Measurements from ENCODE around the gene RPL6.
"Not testable (repeated sequence)": the region's sequence is repeated elsewhere in the genome, so short reads cannot be mapped to it uniquely, and the experiment has no call there.

Gene RPL6

DNA sequence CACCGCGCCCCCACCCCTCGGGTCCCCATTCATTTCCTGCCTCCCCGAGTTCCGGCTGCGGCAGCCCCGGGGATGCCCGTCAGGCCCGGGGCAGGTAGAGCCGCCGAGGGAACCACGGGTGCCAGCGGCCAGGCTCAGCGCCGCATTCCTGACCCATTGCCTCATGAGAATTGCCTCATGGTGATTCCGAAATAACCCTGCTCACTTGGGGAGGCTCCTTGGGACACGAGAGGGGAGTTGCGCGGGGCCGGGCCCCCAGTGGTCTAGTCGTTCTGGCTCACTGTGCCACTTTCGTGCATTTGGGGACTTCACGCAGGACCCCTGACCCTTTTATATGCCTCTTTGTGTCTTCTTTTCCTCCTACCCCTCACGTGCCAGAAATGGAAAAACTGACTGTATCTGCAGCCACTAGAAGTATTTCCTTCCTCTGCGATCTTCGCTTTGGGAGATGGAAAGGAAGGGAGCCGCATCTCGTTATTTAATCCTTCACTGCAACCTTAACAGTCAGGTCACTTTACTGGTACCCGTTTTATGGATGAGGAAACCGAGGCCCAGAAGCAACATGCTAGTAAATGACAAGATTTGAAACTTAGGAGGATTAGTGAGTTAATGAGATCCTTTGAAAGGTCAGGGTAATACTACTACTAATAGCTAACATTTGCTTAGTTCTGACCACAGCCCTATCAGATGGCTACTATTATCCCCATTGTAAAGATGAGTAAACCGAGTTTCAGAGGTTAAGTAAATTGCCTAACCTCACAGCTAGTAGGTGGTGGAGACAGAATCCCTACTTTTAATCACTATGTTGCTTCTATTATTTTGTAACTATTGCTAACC lies 10.1 kb upstream of the RPL6 start:
- peak in 1 of 4 experiments; percentile 13 for DNase-seq (ENCODE audit: low read depth in 4 of 4, low spot score in 1 of 4)

DNA sequence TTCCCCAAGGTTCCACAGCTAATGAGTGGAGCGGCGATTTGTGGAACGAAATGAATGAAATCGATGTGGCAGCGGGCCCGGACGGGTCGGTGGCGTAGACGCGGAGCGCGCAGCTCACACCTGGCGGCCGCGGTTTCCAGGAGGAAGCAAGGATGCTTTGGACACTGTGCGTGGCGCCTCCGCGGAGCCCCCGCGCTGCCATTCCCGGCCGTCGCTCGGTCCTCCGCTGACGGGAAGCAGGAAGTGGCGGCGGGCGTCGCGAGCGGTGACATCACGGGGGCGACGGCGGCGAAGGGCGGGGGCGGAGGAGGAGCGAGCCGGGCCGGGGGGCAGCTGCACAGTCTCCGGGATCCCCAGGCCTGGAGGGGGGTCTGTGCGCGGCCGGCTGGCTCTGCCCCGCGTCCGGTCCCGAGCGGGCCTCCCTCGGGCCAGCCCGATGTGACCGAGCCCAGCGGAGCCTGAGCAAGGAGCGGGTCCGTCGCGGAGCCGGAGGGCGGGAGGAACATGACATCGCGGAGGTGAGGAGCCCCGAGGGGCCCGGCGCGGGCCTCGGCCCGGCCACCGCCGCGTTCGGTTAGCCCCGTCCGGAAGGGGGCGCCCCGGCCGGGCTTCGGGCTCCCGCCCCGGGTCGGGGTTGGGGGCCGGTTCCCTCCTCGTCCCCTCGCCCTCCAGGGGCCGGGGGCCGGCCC lies 9.3 kb upstream of the RPL6 start, which contains the start of gene PTPN11:
Gene PTPN11, plus strand, starts transcription at position 340 of the 689 bp plus-strand sequence. Its CDS starts 165 bp downstream, at position 505.
- DNase-seq (ENCODE audit: low read depth in 4 of 4, low spot score in 1 of 4): peak; percentile 73 to 92 (median 86)

DNA sequence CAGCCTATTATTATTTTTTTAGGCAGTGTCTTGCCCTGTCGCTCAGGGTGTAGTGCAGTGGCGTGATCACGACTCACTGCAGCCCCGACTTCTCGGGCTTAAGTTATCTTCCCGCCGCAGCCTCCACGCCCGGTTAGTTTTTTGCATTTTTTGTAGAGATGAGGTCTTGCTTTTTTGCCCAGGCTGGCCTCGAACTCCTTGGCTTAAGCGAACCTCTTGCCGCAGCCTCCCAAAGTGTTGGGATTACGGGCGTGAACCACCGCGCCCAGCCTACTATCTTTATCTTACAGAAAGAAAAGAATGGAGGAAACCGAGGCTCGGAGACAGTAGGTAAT lies 8.8 kb upstream of the RPL6 start:
- DNase-seq (ENCODE audit: low read depth in 4 of 4, low spot score in 1 of 4): no peak

DNA sequence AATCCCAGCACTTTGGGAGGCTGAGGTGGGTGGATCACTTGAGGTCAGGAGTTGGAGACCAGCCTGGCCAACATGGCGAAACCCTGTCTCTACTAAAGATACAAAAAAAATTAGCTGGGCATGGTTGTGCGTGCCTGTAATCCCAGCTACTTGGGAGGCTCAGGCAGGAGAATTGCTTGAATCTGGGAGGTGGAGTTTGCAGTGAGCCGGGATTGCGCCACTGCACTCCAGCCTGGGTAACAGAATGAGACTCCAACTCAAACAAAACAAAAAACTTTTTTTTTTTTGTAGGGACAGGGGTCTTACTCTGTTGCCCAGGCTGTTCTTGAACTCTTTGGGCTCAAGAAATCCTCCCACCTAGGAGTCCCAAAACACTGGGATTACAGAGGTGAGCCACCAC lies 6.1 kb upstream of the RPL6 start:
- DNase-seq (ENCODE audit: low read depth in 4 of 4, low spot score in 1 of 4): not testable (repeated sequence)

DNA sequence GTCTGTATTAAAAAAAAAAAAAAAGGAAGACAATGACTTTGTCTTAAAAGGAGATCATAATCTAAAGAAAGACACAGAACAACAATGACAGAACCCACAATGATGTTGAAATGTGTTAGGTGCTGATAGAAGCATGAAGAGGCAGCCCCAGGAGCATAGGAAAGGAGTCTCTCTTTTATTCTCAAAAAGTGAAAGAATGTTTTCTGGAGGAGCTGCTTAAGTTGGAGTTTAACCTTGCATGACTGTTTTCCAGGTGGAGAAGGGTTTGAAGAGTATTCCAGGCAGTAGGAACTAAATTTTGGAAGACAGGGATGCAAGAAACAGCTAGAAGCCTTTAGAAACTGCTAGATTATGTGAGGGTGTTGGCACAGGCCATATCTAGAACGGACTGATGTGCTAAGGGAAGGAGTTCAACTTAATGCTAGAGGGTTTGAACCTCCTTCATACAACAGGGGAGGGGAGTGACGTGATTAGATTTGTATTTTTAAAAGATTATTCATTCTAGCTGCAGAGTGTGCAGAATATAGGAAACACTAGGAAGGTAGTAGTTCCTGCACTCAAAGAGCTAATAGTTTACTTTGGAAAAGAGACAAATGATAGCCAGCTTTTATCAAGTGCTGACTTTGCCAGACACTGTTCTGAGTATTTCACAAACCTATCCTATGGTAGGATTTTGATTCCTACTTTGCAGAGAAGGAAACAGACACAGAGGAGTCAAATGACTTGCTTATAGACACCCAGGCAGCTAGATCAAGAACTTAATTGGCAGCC lies 4.6 kb upstream of the RPL6 start:
- DNase-seq (ENCODE audit: low read depth in 4 of 4, low spot score in 1 of 4): no peak

DNA sequence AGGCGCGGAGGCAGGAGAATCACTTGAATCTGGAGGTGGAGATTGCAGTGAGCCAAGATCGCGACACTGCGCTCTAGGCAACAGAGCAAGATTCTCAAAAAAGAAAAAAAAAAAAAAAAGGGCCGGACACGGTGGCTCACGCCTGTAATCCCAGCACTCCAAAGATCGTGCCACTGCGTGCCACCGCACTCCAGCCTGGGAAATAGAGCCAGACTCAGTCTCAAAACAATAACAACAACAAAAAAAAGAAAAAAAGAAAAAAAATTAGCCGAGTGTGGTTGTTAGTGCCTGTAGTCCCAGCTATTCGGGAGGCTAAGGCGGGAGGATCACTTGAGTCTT lies 470 bp upstream of the RPL6 start:
- no peak for DNase-seq (ENCODE audit: low read depth in 4 of 4, low spot score in 1 of 4)

DNA sequence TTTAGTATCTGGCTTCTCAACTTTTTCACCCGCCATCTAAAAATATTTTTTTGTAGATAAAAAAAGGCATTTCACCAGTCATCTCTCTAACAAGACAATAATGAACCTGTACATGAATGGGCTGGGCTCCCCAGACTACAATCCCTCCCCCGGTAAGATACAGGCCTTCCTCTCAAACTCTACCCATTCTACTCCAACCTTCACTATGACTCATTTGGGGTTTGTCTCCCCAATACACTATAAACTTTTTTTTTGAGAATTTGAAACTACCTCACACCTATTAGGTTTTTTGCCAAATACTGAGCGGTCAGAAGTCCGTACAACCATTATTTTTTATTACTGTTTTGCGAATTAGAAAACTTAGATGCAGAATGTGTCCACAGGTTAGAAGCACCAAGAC lies 784 bp downstream of the RPL6 start:
- no peak for DNase-seq (ENCODE audit: low read depth in 4 of 4, low spot score in 1 of 4)

DNA sequence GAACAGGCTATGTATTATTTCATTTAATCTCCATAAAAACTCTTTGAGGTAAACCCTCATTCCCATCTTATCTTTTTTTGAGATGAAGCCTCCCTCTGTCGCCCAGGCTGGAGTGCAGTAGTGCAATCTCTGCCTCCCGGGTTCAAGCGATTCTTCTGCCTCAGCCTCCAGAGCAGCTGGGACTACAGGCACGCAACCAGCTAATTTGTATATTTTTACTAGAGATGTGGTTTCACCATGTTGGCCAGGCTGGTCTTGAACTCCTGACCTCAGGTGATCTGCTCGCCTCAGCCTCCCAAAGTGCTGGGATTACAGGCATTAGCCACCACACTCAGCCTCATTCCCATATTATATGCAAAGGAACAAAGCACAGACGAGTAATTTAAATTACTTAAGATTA lies 1.7 kb downstream of the RPL6 start:
- DNase-seq (ENCODE audit: low read depth in 4 of 4, low spot score in 1 of 4): not testable (repeated sequence)

DNA sequence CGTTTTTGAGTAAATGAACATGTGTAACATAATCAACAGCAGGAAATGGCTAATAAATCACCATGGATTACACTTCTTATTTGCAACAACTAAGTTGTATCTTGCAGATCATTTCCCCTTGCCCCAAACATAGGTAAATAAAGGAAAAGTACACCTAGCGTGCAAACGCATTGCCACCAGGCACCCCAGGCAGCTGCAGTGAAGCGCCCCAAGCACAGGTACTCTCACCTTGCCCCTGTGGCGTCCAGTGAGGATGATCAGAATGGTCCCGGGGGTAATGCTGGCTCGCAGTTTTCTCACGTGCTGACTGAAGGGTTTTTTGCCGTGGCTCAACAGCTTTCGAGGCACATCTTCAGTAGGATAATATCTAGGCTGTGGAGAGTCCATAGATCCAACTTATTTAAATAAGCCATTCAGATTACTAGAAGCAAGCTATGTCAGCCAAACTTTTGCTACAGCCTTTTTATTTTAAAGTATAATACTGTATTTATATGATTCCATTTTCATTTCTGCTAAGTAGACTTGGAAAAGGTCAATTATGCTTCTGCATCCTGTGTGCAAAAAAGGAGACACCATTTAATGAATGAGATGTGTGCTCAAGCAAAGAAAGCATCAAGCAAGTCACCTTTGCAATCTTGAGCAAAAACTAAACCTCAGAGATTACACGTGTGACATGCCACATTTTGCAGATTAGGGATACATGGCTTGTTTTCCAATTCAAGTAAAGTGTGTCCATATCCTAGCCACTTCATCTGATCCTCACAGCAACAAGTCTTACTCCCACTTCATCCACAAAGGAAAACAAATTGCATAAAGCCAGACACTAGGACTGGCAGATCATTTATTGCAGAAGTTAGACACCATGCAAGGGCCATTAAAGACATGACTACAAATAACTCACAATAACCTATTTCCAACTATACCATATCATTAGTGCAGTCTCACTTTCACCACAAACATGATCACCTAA lies 2.6 kb downstream of the RPL6 start:
- DNase-seq (ENCODE audit: low read depth in 4 of 4, low spot score in 1 of 4): no peak

DNA sequence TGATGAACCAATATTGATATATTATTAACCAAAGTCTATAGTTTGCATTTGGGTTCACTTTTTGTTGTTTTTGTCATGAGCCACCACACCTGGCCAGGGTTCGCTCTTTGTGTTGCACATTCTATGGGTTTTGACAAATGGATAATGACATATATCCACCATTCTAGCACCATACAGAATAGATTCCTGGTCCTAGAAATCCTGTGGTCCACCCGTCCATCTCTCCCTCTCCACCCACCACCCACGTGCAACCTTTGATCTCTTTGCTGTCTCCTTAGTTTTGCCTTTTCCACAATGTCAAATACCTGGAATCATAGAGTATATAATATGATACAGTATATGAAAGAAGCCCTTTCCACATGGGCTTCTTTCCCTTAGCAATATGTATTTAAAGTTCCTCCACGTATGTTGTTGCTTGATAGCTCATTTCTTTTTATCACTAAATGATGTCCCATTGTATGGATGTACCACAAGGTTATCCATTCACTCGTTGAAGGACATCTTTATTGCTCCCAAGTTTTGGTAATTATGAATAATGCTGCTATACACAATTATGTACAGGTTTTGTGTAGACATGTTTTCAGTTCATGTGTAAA lies 7.4 kb downstream of the RPL6 start:
- DNase-seq (ENCODE audit: low read depth in 4 of 4, low spot score in 1 of 4): no peak

DNA sequence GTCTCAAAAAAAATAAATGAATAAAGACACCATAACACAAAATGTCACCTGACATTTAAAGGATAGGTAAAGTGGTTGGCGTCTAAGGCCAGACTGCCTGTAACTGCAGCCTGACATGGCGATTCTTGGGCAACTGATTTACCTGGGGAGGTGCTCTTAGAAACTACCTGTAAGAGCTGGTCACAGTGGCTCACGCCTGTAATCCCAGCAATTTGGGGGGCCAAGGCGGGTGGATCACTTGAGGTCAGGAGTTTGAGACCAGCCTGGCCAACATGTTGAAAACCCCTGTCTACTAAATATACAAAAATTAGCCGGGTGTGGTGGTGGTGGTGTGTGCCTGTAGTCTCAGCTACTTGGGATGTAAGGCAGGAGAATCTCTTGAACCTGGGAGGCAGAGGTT lies 8.4 kb downstream of the RPL6 start:
- DNase-seq (ENCODE audit: low read depth in 4 of 4, low spot score in 1 of 4): no peak

DNA sequence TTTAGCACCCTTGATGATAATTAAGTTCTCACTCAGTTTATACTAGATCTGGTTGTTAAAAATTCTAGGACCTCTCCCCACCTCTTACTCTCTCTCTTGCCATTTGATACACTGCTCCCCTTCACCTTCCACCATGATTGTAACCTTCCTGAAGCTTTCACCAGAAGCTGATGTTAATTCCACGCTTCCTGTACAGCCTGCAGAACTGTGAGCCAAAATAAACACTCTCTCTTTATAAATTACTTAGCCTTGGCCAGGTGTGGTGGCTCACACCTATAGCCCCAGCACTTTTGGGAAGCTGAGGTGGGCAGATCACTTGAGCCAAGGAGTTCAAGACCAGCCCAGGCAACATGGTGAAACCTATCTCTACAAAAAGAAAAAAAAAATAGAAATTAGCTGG lies 16.1 kb downstream of the RPL6 start:
- no peak for DNase-seq (ENCODE audit: low read depth in 4 of 4, low spot score in 1 of 4)

DNA sequence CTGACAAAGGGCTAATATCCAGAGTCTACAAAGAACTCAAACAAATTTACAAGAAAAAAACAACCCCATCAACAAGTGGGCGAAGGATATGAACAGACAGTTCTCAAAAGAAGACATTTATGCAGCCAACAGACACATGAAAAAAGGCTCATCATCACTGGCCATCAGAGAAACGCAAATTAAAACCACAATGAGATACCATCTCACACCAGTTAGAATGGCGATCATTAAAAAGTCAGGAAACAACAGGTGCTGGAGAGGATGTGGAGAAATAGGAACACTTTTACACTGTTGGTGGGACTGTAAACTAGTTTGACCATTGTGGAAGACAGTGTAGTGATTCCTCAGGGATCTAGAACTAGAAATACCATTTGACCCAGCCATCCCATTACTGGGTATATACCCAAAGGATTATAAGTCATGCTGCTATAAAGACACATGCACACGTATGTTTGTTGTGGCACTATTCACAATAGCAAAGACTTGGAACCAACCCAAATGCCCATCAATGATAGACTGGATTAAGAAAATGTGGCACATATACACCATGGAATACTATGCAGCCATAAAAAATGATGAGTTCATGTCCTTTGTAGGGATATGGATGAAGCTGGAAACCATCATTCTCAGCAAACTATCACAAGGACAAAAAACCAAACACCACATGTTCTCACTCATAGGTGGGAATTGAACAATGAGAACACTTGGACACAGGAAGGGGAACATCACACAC lies 19.3 kb downstream of the RPL6 start:
- DNase-seq (ENCODE audit: low read depth in 4 of 4, low spot score in 1 of 4): not testable (repeated sequence)

DNA sequence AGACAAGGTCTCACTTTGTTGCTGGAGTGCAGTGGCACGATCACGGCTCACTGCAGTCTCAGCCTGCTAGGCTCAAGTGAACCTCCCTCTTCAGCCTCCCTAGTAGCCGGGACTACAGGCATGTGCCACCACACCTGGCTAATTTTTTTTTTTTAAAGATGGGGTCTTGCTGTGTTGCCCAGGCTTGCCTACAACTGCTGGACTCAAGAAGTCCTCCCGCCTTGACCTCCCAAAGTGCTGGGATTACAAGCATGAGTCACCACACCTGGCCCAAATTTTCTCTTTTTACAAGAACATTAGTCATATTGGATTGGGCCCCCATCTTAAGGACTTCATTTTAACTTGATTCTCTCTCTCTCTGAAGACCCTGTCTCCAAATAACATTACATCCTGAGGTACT lies 20.2 kb downstream of the RPL6 start:
- no peak for DNase-seq (ENCODE audit: low read depth in 4 of 4, low spot score in 1 of 4)

DNA sequence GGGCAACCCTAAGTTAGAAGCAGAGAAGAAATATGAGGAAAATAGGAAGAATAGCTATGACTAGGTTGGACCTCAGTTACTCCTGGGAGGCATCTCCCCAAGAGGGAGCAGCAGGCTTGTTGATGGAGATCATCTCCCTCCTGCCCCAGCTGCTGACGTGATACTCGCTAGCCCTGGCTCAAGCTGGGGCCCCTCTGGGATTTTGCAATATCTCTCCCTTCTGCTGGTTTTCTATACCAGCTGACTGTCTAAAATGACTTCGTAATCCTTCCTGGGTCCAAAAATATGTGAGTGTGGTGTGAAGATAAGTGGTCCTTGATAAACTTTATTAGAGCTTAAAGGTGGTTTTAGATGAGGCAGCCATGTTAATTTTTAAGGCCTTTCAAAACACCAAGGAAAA lies 22.7 kb downstream of the RPL6 start:
- no peak for DNase-seq (ENCODE audit: low read depth in 4 of 4, low spot score in 1 of 4)

DNA sequence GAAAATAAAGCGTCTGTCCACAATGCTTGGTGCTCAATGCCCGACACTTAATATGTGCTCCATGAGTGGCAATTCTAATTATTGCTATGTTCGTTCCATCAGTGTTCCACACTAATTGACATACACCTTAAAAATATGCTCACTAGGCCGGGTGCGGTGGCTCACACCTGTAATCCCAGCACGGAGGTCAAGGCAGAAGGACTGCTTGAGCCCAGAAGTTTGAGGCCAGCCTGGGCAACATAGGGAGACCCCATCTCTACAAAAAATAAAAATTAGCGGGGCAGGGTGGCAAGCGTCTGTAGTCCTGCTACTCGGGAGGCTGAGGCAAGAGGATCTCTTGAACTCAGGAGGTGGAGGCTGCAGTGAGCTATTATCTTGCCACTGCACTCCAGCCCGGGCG lies 26.5 kb downstream of the RPL6 start:
- DNase-seq (ENCODE audit: low read depth in 4 of 4, low spot score in 1 of 4): no peak

DNA sequence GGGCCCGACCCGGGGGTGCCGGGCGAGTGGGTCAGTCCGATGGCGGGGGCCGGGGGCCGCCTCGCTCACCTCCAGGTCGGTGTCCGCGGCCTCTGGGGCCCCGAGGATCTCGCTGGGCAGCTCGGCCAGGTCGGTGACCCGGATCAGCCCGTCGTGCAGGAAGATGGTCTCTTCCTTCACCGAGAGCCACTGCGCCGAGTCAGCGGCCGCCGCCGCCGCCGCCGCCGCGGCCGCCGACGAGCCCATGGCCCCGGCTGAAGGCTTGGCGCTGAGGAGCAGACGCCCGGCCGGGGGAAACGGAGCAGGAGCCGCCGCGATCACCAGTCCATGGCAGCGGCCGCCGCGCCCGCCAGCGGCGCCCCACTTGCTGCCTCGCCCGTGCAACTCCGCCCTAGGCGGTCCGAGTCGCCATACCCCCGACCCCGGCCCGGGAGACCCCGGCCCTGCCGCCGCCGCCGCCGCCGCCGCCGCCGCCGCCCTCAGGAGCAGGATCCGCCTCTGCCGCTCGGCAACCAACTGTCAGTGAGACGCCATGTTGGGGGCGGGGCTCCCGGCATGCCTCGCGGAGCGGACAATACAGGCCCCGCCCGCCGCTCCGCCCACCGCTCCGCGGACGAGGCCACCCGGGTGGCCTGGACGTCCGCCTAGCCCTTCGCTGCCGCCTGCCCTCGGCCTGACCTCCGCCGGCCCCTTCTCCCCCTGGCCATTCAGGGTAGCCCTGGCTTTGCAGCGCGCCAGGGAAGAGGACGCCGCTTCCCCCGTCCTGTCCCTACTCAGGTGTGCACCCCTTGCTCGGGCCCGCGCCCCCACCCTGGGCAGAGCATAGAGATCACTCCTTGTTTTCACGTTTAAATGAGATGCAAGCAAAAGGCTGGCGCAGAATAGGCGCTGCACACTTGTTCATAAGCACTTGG lies 27.3 kb downstream of the RPL6 start, which contains the start of gene HECTD4:
Gene HECTD4, minus strand, starts transcription at position 549 of the 914 bp plus-strand sequence. Its CDS starts 303 bp downstream, at position 246.
- DNase-seq (ENCODE audit: low read depth in 4 of 4, low spot score in 1 of 4): peak; percentile 86 to 96 (median 90)

DNA sequence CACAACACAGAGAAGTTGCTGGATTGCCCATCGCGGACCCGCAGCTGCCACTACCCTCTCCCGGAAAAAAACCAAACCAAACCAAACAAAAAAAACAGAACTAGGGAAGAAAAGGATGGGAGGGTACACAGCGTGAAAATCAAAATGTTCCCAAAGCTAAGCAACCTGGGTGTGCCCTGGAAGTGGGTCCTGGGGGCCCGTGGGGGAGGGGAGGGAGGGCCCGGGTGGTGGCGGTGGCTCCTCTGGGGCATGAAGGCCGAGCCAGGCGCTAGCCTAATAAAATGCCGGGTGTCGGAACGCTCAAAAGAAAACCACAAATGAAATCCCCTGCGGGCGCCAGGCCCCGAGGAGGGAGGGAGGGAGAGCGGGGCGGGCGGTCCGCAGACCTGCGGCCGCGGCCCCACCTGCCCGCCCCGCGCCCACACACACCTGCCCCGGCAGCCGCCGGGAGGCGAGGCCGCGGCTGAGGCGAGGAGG lies 28.0 kb downstream of the RPL6 start:
- peak in 1 of 4 experiments; percentile 23 for DNase-seq (ENCODE audit: low read depth in 4 of 4, low spot score in 1 of 4)
